Myocyte (in vitro differentiated cells): ENCODE results near the gene LHFPL3. TPM values are rescaled to one million over a fixed set of nuclear protein-coding genes. Genes with fewer than 3 reads are reported as not detected.
A peak's percentile ranks its signal among the peaks of the same experiment; 100 is the strongest.

Experiments used
- DNase-seq: peaks from one replicate; pipeline ENCODE4 v3.0.0-alpha.2; 2012; ENCODE audit warnings: low read depth
- total RNA-seq: library from RNA; depleted of rRNA; stranded (reverse); fragments of >200 nt; gene quantifications from 2 replicates; pipeline ENCODE4 v1.2.3, GENCODE V29; 2014

The LHFPL3 gene
- total RNA-seq, 1 donor from 2014 or later: not detected

DNA sequence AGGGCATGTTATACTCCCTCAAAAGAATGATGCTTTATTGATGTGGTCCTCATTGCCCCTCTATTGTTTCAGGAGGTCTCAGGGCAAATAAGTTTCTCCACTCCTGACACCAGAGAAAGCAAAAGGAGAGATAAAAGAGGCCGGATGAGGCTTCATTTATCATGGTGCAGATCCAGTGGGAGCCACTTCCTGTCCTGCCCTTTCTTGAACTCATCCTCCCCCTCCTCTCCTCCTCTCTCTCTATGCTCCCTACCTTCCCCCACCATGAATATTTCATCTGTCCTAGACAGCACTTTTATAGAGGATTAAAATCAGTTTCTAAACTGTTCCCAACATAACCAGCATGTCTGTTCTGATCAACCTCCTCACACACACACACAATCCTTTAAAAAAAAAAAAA lies 513.4 kb downstream of the LHFPL3 start:
- no peak for DNase-seq

DNA sequence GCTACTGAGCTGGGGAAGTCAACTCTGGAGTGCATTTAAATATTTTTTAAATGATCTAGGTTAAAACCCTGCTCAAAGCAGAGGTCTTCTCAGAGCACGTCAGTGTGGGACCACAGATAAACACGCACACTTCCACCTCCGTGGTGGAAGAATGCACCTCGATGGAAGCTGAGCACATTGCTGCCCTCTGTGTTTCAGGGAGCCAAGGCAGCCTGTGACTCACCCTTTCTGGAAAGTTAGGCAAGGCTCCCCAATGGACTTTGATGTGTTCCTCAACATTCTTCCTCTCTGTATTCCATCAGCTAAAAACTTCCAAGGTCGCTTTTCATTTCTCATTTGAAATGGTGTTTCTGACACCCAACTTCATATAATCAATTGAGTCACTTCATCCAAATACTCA lies 514.8 kb downstream of the LHFPL3 start:
- DNase-seq: no peak

- DNase-seq: no peak
Observed at GRCh38 chr7:104845557-104845956, 517.2 kb downstream of the LHFPL3 start.

GRCh38 chr7:104846731-104847130 lies 518.3 kb downstream of the LHFPL3 start:
- no peak for DNase-seq

- peak; percentile 79 for DNase-seq
Observed at GRCh38 chr7:104848138-104848990, 520.0 kb downstream of the LHFPL3 start.

- DNase-seq: no peak
Observed at GRCh38 chr7:104850374-104850773, 522.0 kb downstream of the LHFPL3 start.

DNA sequence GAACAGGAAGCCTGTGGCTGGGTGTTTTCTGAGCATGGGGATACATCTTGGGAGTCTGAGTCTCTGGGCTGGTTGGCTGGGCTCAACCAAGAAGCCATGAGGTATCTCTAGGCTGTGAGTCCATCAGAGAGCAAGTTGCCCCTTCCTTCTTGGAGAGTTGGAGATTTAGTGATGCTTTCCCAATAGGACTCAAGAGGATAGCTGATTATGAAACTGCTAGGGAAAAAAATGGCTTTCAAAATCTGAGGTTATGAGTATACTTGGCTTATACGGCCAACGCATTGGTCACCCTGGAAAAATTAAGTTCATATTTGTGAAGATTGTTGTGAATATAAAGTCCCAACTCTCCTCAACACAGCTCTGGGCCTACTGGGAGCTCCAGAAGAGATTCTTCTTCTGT lies 522.9 kb downstream of the LHFPL3 start:
- DNase-seq: no peak

DNA sequence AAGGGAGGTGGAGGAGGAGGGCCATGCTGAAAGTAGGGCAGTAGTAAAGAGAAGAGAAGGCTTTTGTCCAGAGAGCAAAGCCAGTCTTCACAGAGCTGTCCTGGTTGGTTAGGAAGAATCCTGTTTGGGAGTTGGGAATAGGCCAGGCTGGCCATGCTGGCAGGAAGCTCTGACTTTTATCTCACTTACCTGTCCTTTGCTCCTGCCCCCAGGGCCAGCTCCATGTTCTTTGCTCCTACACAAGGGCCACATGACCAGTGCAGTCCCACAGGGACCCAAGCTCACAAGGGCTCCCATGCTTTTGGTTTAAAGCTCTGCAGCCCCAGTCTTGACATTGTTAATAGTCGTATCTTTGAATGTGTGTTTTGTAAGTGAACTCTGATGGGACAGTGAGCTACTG lies 524.0 kb downstream of the LHFPL3 start:
- no peak for DNase-seq

DNA sequence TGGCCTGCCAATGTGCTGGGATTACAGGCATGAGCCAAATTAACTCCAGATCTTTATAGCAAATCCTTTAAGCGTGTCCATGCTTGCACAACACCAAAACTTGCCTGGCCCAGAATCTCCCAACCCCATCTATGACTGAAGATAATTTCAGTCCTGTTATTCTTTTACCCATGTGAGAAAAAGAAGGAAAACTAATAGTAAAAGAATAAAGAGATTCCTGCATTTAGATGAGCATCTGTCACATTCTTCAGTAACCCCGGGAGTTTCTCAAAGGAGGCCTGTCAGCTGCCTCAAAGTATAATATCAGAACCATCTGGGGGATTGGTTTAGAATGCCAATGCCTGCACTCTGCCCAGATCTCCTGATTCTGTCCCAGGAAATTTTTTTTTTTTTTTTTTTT lies 527.5 kb downstream of the LHFPL3 start:
- DNase-seq: no peak

DNA sequence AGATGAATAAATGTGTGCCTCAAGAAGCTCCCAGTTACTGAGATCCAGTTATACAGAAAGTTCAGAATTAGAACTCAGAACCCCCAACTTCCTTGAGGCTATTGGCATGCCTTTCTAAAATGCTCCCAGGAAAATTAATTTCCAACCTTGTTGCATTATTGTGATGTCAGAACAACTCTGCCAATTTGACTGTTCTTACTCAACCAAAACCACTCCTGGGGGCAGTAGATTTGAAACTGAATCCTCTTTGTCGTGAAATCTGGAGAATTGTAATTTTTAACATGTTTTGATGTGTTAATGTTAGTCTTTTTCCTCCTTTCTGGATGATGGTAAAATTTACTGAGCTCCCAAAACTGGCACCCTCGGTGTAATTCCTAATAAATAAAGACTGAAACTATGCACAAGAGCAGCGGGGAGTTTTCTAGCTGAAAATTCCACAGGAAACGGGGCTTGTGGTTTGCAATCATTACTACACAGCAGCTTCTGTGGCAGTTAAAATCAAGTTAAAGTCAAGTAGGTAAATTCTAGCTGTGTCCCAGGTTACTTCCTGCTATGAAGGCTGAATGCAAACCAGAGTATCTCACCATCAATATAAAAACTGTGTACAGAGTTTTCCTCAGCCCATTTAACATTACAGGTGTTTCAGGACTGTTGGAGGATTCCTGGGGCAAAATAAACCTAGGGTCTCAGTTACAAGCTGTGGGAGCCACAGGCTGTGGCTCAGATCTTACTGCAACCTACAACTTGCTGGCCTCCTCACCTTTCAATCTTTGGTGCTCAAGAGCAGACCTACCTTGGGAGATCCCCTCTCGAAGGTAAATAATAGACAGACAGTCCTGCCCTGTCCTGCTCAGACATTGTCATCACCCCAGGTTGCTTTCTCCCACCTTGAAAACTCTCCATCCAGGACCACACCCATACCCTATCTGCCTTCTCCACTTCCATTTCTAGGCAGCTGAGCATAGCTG lies 529.3 kb downstream of the LHFPL3 start:
- DNase-seq: no peak

GRCh38 chr7:104859754-104860426 lies 531.5 kb downstream of the LHFPL3 start:
- DNase-seq: no peak

- DNase-seq: no peak
Observed at GRCh38 chr7:104861729-104862390, 533.5 kb downstream of the LHFPL3 start.

DNA sequence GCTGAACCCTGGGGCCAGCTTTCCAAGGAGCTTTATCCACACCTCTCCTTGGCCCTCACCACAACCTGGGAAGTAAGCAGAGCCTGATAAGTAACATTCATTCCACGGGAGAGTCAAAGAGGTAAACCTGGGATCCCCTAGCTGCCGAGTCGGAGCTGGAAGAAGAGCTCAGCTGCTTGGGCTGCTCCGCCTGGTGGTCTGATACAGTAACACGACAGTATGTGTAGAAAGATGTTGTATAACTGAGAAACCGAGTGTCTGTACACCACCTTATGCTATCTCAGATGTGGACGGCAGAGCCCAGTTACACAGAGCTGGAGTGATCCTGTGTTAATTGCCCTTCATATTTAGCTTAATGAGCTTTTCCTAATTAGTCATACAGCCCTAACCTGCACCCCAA lies 534.3 kb downstream of the LHFPL3 start:
- peak; percentile 28 for DNase-seq

- DNase-seq: no peak
Observed at GRCh38 chr7:104873401-104873800, 545.0 kb downstream of the LHFPL3 start.

DNA sequence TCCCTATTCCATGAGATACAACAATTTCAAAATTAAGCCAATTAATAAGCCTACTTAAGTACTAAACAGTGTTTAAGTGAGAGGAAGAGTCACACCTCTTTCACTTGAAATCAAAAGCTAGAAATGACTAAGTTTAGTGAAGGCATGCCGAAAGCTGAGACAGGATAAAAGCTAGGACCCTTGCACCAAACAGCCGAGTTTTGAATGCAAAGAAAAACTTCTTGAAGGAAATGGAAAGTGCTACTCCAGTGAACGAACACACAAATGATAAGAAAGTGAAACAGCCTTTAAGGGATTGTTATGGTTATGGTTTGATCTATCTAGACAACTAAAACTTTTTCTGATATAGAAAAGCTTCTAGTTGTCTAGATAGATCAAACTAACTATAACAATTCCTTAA lies 550.2 kb downstream of the LHFPL3 start:
- no peak for DNase-seq

- peak; percentile 70 for DNase-seq
Observed at GRCh38 chr7:104883248-104883717, 554.9 kb downstream of the LHFPL3 start.

DNA sequence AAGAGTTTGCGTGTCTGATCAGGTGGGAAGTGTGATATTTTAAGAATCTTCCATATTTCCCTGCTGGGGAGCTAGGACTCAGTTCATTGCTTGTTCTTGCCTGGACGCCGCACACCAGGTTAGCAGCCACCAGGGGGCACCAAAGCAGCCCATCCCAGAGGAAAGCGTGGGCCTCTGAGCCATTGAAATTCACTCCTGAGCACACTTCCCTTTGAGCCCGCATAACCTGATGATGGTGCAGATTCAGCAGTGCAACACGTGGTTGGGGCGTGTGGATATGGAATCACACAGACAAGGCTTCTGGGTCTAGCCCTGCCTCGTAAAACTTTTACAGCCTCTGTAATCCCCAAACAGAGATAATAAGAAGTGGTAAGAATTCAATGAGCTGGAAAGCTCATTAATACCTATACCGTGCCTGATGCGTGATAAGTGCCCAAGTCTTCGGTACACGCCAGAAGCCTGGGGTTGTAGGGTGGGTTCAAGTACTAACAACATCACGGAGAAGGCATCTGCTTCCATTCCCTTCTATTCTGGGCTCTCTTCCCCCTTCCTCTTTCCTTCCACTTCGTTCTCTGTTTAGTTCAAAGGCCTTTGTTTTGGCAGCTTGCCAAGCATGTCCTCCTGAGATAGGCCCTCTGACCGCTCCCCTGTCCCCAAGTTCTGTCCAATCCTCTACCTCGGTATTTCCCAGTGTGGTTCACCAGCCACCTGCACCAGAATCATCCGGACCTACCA lies 555.5 kb downstream of the LHFPL3 start:
- DNase-seq: peak; percentile 92

- no peak for DNase-seq
Observed at GRCh38 chr7:104886651-104887050, 558.2 kb downstream of the LHFPL3 start.

DNA sequence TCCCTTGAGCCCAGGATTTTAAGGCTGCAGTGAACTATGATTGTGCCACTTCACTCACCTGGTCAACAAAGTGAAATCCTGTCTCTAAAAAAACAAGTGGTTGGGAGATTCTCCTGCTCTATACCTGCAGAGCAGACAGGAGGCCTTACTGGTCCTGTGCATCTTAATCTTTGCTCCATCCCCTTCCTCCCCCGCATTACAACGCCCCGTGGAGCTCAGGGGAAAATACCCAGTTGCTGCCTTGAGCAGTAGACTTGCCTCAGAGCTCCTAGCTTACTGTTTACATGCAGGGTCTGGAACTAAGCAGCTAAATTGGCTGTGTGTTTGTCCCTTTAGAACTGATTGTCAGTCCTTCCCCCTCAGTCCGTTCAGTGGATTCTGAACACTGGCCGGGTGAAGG lies 561.8 kb downstream of the LHFPL3 start:
- DNase-seq: no peak

DNA sequence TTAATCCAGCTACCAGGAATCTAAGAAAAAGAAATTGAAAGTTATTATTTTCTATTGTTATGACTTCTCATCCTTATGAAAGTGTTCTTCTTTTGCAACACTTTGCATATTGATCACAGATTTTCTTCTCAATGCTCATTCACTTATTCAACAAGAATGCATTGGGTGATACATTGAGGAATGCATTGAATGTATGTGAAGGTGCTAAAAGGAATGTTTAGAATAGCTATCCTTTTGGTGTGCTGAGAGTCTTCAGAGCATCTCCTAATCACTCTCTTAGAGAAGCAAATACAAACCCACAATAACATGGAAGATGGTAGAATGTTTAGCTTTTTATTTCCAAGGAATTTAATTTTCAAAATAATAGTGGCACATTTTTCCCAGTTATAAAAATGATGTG lies 563.5 kb downstream of the LHFPL3 start:
- DNase-seq: no peak
